Umbilical cord (tissue), 2 donors: ENCODE data around the gene RABGAP1L. TPM values are rescaled to one million over a fixed set of nuclear protein-coding genes. Genes with fewer than 3 reads are reported as not detected.
"Not testable (repeated sequence)": the region's sequence is repeated elsewhere in the genome, so short reads cannot be mapped to it uniquely, and the experiment has no call there.

Experiments used
- DNase-seq: peaks from one replicate; pipeline ENCODE4 v3.0.0-alpha.2; 2015; ENCODE audit warnings: low spot score
- total RNA-seq: library from RNA; depleted of rRNA; stranded (reverse); fragments of >200 nt; gene quantifications from one replicate; pipeline ENCODE4 v1.2.3, GENCODE V29; 2014; ENCODE audit warnings: low replicate concordance; ENCODE audit not compliant: insufficient read depth

The RABGAP1L gene
- total RNA-seq, 1 donor from 2014 or later = 40.9 TPM

GRCh38 chr1:175023922-175024242 lies 864.6 kb downstream of the RABGAP1L start:
- DNase-seq = not testable (repeated sequence)

DNA sequence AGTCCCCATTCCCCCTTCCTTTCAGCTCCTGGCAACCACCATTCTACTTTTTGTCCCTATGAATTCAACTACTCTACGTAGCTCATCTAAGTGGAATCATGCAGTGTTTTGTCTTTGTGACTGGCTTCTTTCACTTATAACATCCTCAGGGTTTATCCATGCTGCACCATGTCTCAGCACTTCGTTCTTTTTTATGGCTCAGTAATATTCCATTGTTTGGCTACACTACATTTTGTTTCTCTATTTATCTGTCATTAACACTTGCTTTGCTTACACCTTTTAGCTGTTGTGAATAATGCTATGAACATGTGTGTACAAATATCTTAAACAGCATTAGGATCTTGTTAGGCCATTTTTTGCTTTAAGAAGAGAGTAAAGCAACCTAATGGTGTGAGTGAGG lies 865.5 kb downstream of the RABGAP1L start:
- no peak for DNase-seq

- no peak for DNase-seq
Observed at GRCh38 chr1:175033953-175034352, 874.6 kb downstream of the RABGAP1L start.

- no peak for DNase-seq
Observed at GRCh38 chr1:175034775-175035174, 875.5 kb downstream of the RABGAP1L start.

DNA sequence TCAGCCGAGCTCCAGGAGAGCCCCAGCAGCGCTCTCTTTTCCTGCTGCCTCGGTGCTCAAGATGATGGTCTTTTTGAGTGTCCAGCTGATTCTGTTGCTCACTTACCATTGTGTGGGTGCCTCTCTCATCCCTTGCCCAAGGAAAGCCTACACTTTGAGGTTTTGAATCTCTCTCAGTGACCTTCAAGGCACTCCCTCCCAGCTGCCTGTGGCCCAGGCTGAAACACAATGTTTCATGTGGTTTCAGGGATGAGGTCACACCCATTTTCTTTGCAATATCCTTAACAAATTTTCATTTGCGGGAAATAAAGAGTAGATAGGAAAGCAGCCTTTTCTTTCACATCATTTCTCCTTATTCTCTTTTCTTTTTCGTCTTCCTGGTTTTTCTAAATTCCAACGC lies 876.5 kb downstream of the RABGAP1L start:
- DNase-seq = no peak

DNA sequence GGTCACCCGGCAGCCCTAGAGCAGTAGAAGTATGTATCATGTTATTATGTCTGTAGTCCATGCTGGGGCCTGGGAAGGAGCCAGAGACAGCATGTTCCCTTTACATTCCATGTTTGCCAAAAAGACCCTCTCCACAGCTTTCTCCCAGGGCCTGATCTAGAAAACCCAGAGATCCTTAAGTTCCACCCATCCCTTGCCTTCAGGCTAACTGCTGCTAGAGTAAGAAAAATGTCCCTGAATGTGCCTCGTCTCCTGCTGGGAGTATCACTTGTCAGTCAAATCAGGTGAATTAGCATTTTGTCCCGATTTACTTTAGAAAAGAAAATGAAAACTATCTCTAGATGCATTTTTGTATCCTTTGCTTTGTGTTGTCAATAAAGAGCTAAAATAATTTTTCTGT lies 877.2 kb downstream of the RABGAP1L start:
- DNase-seq = no peak

DNA sequence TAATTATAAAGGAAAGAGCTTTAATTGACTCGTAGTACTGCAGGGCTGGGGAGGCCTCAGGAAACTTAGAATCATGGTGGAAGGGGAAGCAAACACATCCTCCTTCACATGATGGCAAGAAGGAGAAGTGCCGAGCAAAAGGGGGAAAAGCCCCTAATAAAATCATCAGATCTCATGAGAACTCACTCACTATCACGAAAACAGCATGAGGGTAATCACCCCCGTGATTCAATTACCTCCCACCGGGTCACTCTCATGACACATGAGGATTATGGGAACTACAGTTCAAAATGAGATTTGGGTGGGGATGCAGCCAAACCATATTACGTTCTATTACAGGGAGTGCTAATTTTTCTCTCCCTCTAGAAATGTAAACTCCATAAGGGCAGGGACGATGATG lies 878.1 kb downstream of the RABGAP1L start:
- no peak for DNase-seq

GRCh38 chr1:175040324-175040879 lies 881.1 kb downstream of the RABGAP1L start:
- DNase-seq = no peak

GRCh38 chr1:175042650-175043049 lies 883.3 kb downstream of the RABGAP1L start:
- no peak for DNase-seq

GRCh38 chr1:175043824-175044223 lies 884.5 kb downstream of the RABGAP1L start:
- no peak for DNase-seq

DNA sequence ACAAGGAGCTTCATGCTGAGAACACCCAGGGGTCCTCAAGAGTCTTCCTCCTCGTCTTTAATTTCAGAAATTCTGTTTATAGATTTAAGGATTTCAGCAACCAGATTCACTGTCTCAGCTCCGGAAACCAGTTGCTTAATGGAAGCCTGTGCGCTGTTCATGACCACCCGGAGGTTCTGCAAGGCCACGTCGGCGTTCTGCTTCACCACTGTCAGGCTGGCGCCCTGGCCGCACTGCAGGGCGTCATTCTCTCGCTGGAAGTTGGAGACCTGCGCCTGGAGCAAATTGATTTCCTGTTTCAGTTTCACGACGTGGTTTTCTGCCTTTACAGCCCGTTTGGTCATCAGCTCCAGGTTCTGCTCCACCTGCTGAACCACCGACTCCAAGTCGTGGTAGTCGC lies 885.3 kb downstream of the RABGAP1L start:
- not testable (repeated sequence) for DNase-seq

Other genes starting within 250 kb of the RABGAP1L start
- gene SERPINC1, start 242.2 kb upstream of the RABGAP1L start, total RNA-seq = not detected
- 20.2 TPM for gene RC3H1, start 137.2 kb upstream of the RABGAP1L start, total RNA-seq